CD4-positive, CD25-positive, alpha-beta regulatory T cell (primary cell): Measurements from ENCODE around the gene SLC1A5. TPM values are rescaled to one million over a fixed set of nuclear protein-coding genes. Genes with fewer than 3 reads are reported as not detected.

Experiments used
- ATAC-seq, 2 donors: fragments of 150-1000 bp; cut with Tn5 transposase; one replicate each; pipeline ENCODE4 v1.10.0; 2021; ENCODE audit warnings: low read depth in 2 of 2, moderate number of reproducible peaks in 2 of 2, moderate library complexity in 1 of 2
- DNase-seq, 3 donors: peaks; one replicate each; pipeline versions ENCODE4 v3.0.0 to v3.0.0-alpha.2; 2012 to 2022; ENCODE audit warnings: mixed read lengths in 1 of 3
- H3K27ac ChIP-seq: one replicate; pipeline ENCODE4 v1.7.0; 2013; ENCODE audit warnings: mild to moderate bottlenecking, low read length; ENCODE audit not compliant: insufficient read depth, poor library complexity, severe bottlenecking
- H3K27me3 ChIP-seq: one replicate; pipeline ENCODE4 v1.7.0; 2013; ENCODE audit warnings: low read length; ENCODE audit not compliant: control insufficient read depth, insufficient read depth
- H3K36me3 ChIP-seq: one replicate; pipeline ENCODE4 v1.7.0; 2013; ENCODE audit warnings: mild to moderate bottlenecking, low read length, moderate library complexity; ENCODE audit not compliant: control insufficient read depth, insufficient read depth
- H3K4me1 ChIP-seq: 2 replicates; pipeline ENCODE4 v1.7.0; 2013; ENCODE audit warnings: mild to moderate bottlenecking, low read length; ENCODE audit not compliant: insufficient read depth, control insufficient read depth, poor library complexity, severe bottlenecking
- H3K4me3 ChIP-seq: one replicate; pipeline ENCODE4 v1.7.0; 2013; ENCODE audit warnings: low read depth, mild to moderate bottlenecking, low read length, moderate library complexity
- H3K9me3 ChIP-seq, 2 experiments: 1 replicate in 1 of 2; 2 replicates in 1 of 2; pipeline ENCODE4 v1.7.0; 2013; ENCODE audit warnings: low read length in 2 of 2, mild to moderate bottlenecking in 1 of 2, moderate library complexity in 1 of 2; ENCODE audit not compliant: control insufficient read depth in 2 of 2
- H3K27ac Mint-ChIP-seq, 3 donors: one replicate each; pipeline ENCODE4 v1.8.0; 2020 to 2022; ENCODE audit warnings: mild to moderate bottlenecking in 3 of 3, mixed read lengths in 3 of 3, moderate library complexity in 2 of 3
- H3K27me3 Mint-ChIP-seq: one replicate; pipeline ENCODE4 v1.8.0; 2022; ENCODE audit warnings: mild to moderate bottlenecking, mixed read lengths
- H3K36me3 Mint-ChIP-seq: one replicate; pipeline ENCODE4 v1.8.0; 2020; ENCODE audit warnings: mixed read lengths
- H3K4me1 Mint-ChIP-seq, 4 donors: one replicate each; pipeline ENCODE4 v1.8.0; 2020 to 2022; ENCODE audit warnings: mixed read lengths in 4 of 4, mild to moderate bottlenecking in 1 of 4
- H3K4me3 Mint-ChIP-seq, 4 donors: one replicate each; pipeline ENCODE4 v1.8.0; 2020 to 2022; ENCODE audit warnings: mild to moderate bottlenecking in 4 of 4, mixed read lengths in 4 of 4, moderate library complexity in 3 of 4
- H3K9me3 Mint-ChIP-seq, 7 donors: one replicate each; pipeline ENCODE4 v1.8.0; 2020 to 2022; ENCODE audit warnings: mixed read lengths in 7 of 7, mild to moderate bottlenecking in 3 of 7, moderate library complexity in 2 of 7
- polyA plus RNA-seq, 4 donors: library from polyadenylated mRNA; unstranded; fragments of 300-500 nt; fragmentation: Illumina TruSeq; gene quantifications; one replicate each; pipeline ENCODE4 v1.2.3, GENCODE V29; 2021
- total RNA-seq: library from RNA; stranded (reverse); gene quantifications from one replicate; pipeline ENCODE4 v1.2.3, GENCODE V29; 2022

SLC1A5 gene
- total and polyA plus RNA-seq, 5 donors from 2014 or later: 23.6 to 28.8 (median 26.6) TPM

DNA sequence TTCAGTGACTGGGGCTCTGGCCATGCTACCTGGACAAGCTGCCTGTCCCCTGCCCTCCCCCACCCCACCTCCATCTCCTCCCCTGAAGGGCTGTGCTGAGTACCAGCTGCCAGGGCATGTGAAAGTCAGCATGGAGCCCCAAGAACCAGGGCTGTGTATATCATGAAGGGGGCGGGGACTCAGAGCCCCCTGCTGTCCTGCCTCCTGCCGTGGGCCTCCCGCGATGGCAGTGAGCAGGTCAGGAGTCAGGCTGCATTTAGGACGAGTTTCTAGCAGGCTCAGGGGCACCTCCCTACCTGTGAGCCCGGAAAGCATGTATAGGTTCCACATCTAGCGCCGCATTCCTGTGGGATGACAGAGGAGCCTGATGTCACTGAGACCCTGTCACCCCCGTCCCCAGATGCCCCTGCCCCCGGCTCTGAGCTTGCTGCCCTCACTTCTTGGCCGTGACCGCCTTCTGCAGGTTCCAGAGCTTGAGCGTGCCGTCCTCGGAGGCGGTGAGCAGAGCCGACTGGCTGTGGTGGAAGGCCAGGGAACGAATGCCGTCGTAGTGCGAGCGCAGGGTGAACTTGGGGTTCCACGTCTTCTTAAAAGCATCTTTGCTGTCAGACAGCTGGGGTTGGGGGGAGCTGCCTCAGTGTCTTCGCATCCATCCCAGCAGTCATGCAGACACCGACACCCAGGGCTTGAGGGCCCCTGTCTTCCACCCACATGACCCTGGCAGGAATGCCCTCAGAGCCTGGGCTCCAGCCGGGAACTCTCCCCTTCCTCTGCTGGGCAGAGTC lies 63.2 kb downstream of the SLC1A5 start:
- peaks cover 56% of the 10 kb centered on the region for H3K36me3 ChIP-seq
- H3K4me1 ChIP-seq: peaks cover 9% of the 10 kb centered on the region
- no peaks in the 10 kb centered on the region for H3K9me3 ChIP-seq
- H3K27me3 Mint-ChIP-seq: no peaks in the 10 kb centered on the region
- H3K4me3 ChIP-seq: no peak overlapping the region
- peaks cover 26% of the 10 kb centered on the region for H3K36me3 Mint-ChIP-seq
- no peaks in the 10 kb centered on the region for H3K9me3 Mint-ChIP-seq
- no peak overlapping the region for H3K4me3 Mint-ChIP-seq
- no peak for ATAC-seq
- no peaks in the 10 kb centered on the region for H3K27me3 ChIP-seq
- peaks cover 0 to 29% (median 9%) of the 10 kb centered on the region in 4 donors for H3K4me1 Mint-ChIP-seq
- no peak for DNase-seq
- H3K27ac ChIP-seq: no peak overlapping the region
- no peak overlapping the region for H3K27ac Mint-ChIP-seq

Other genes starting within 250 kb of the SLC1A5 start
- gene CALM3, start 187.3 kb downstream of the SLC1A5 start, total RNA-seq: 286 TPM
- gene CALM3, start 187.3 kb downstream of the SLC1A5 start, polyA plus RNA-seq: 100 to 1,000 TPM; 207 to 361 (median 286) TPM
- gene PTGIR, start 163.5 kb downstream of the SLC1A5 start, total RNA-seq: 8.6 TPM
- 10 to 100 TPM in 2 of 4 donors, 1 to 10 TPM in 1, under 1 TPM in 1; 0.31 to 16.8 (median 10.1) TPM for gene PTGIR, start 163.5 kb downstream of the SLC1A5 start, polyA plus RNA-seq
- gene GNG8, start 152.4 kb downstream of the SLC1A5 start, total RNA-seq: not detected
- 10 to 100 TPM in 1 of 4 donors, 1 to 10 TPM in 2, not detected in 1; 6.8 to 15.7 (median 8.6) TPM for gene GNG8, start 152.4 kb downstream of the SLC1A5 start, polyA plus RNA-seq
- gene DACT3, start 127.4 kb downstream of the SLC1A5 start, total RNA-seq: not detected
- gene DACT3, start 127.4 kb downstream of the SLC1A5 start, polyA plus RNA-seq: not detected
- 171 TPM for gene PRKD2, start 71.5 kb downstream of the SLC1A5 start, total RNA-seq
- 10 to 100 TPM; 37.0 to 54.5 (median 44.7) TPM for gene PRKD2, start 71.5 kb downstream of the SLC1A5 start, polyA plus RNA-seq
- 18.7 TPM for gene FKRP, start 42.5 kb downstream of the SLC1A5 start, total RNA-seq
- 1 to 10 TPM; 2.7 to 4.9 (median 3.5) TPM for gene FKRP, start 42.5 kb downstream of the SLC1A5 start, polyA plus RNA-seq
- gene STRN4, start 42.1 kb downstream of the SLC1A5 start, total RNA-seq: 121 TPM
- 10 to 100 TPM; 11.9 to 16.7 (median 15.0) TPM for gene STRN4, start 42.1 kb downstream of the SLC1A5 start, polyA plus RNA-seq
- gene AP2S1, start 62.3 kb upstream of the SLC1A5 start, total RNA-seq: 41.5 TPM
- 10 to 100 TPM; 61.3 to 90.1 (median 75.3) TPM for gene AP2S1, start 62.3 kb upstream of the SLC1A5 start, polyA plus RNA-seq
- gene ARHGAP35, start 72.4 kb upstream of the SLC1A5 start, total RNA-seq: 47.7 TPM
- gene ARHGAP35, start 72.4 kb upstream of the SLC1A5 start, polyA plus RNA-seq: 1 to 10 TPM; 3.4 to 4.7 (median 4.2) TPM
- gene NPAS1, start 231.2 kb upstream of the SLC1A5 start, total RNA-seq: 1.5 TPM
- gene NPAS1, start 231.2 kb upstream of the SLC1A5 start, polyA plus RNA-seq: under 1 TPM in 1 of 4 donors, not detected in 3; 0.53 TPM